ENCODE results near the gene COMMD10. TPM values are rescaled to one million over a fixed set of nuclear protein-coding genes. Genes with fewer than 3 reads are reported as not detected.

The COMMD10 gene
- total and polyA plus RNA-seq, 2 of the 8 experiments (the other 6 are each of a cell fraction or from before 2014, with no cell fraction given), result 16.5 to 43.4 TPM

DNA sequence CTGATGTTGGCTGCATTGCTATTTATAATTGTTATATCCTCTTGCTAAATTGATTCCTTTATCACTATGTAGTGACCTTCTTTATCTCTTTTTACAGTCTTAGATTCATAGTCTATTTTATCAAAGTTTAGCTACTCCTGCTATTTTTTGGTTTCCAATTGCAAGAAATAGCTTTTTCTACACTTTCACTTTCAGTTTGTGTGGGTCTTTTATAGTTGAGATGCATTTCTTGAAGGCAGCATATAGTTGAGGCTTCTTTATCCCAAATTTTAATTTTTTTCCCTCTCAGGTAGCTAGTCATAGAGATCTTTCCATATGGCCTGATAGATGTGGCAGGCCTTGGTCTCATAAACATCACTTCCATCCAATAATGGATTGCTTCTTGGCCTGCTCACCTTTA is 228.5 kb downstream of the COMMD10 start (continued):
- no peak for TF ChIP-seq KDM4A (IDR thresholded peaks at IDR 0.05; ENCODE audit: low read depth, low read length, severe bottlenecking)
- no peak for TF ChIP-seq TAF7 (optimal IDR thresholded peaks at IDR 0.05; ENCODE audit: borderline replicate concordance, low read depth, low read length)
- TF ChIP-seq POLR2A (IDR thresholded peaks at IDR 0.05; ENCODE audit: control extremely low read depth in 1 of 2, low read depth in 2 of 2, low read length in 2 of 2), result no peak
- TF ChIP-seq CREB1 (IDR thresholded peaks at IDR 0.05), result no peak
- no peak for TF ChIP-seq TAF1 (IDR thresholded peaks at IDR 0.05; ENCODE audit: low read depth, low read length)
- TF ChIP-seq POU5F1 (IDR thresholded peaks at IDR 0.05; ENCODE audit: low read depth, low read length), result no peak
- TF ChIP-seq MAFK (IDR thresholded peaks at IDR 0.05; ENCODE audit: low read depth, low read length), result no peak
- TF ChIP-seq TEAD4 (IDR thresholded peaks at IDR 0.05; ENCODE audit: low read depth, low read length), result no peak

Data from H1 (cell line).